ENCODE results near the gene XYLT1. TPM values are rescaled to one million over a fixed set of nuclear protein-coding genes. Genes with fewer than 3 reads are reported as not detected.

The XYLT1 gene
- total RNA-seq, 2 experiments from 2014 or later: 7.3 to 8.9 TPM

DNA sequence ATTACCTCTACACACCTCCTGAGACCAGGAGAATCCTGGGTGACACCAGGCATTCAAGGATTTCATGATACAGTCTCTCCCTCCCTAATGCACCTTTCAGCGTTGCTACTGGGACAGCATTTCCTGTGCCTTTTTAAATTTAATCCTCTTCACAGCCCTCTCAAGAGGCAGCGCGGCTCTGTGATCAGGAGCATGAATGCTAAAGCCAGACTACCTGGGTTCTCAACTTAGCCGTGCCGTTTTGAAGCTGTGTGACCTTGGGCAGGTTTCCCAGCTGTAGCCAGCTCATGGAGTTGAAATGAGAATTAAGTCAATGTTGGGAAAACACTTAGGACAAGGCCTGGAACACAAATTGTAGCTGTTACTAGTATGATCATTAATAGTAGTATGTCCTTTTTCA is 191.8 kb downstream of the XYLT1 start:
- DNase-seq: no peak

DNA sequence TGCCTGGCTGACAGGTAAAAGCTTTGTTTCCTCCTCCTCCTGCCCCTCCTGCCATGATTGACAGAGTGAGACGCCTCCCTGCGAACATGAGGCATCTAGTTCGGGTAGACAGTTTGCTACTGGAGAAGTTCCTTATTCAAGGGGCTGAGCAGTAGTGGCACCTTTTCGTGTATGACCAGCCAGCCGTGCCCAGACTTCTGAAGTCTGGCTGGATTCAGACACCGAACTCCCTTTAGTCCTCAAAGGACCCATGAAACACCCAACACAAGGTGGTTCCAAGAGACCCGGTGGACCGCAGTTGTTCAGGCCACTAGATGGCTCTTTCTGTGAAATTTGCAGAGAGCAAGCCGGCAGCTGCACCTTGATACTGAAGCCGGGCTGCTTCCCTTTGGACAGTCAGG is 192.8 kb downstream of the XYLT1 start:
- ChIA-PET CTCF (no interaction called here), POLR2A (no interaction called here)
- Mint-ChIP-seq H3K4me1 (ENCODE audit: low read depth) (peaks cover 32% of the 10 kb centered on the region), H3K27me3 (no peaks in the 10 kb centered on the region), H3K27ac (no peak overlapping the region), H3K36me3 (ENCODE audit: low read depth) (no peaks in the 10 kb centered on the region), H3K4me3 (no peak overlapping the region), H3K9me3 (no peaks in the 10 kb centered on the region)
- DNase-seq: peak; percentile 16
- no peak for ATAC-seq
- intact Hi-C loops (cut with micrococcal nuclease): no loop called here
- TF ChIP-seq, protein P1, sequence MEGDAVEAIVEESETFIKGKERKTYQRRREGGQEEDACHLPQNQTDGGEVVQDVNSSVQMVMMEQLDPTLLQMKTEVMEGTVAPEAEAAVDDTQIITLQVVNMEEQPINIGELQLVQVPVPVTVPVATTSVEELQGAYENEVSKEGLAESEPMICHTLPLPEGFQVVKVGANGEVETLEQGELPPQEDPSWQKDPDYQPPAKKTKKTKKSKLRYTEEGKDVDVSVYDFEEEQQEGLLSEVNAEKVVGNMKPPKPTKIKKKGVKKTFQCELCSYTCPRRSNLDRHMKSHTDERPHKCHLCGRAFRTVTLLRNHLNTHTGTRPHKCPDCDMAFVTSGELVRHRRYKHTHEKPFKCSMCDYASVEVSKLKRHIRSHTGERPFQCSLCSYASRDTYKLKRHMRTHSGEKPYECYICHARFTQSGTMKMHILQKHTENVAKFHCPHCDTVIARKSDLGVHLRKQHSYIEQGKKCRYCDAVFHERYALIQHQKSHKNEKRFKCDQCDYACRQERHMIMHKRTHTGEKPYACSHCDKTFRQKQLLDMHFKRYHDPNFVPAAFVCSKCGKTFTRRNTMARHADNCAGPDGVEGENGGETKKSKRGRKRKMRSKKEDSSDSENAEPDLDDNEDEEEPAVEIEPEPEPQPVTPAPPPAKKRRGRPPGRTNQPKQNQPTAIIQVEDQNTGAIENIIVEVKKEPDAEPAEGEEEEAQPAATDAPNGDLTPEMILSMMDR (IDR thresholded peaks at IDR 0.05): no peak

More for the DNA sequence above, 191.8 kb downstream of the XYLT1 start:
- H3K27ac Mint-ChIP-seq: no peak overlapping the region
- H3K36me3 Mint-ChIP-seq (ENCODE audit: low read depth): no peaks in the 10 kb centered on the region
- H3K27me3 Mint-ChIP-seq: no peaks in the 10 kb centered on the region
- ChIA-PET CTCF (interaction anchor here (0.9 to 1.0 kb wide), 2 partner anchors 87 to 189 kb away, joined by 3 read pairs; no protein-coding TSS in a partner anchor), POLR2A (no interaction called here)
- H3K4me3 Mint-ChIP-seq: no peak overlapping the region
- no peaks in the 10 kb centered on the region for H3K9me3 Mint-ChIP-seq
- no peak for ATAC-seq
- H3K4me1 Mint-ChIP-seq (ENCODE audit: low read depth): peaks cover 27% of the 10 kb centered on the region
- TF ChIP-seq, protein P1 (IDR thresholded peaks at IDR 0.05): no peak
- intact Hi-C loops (cut with micrococcal nuclease): no loop called here

DNA sequence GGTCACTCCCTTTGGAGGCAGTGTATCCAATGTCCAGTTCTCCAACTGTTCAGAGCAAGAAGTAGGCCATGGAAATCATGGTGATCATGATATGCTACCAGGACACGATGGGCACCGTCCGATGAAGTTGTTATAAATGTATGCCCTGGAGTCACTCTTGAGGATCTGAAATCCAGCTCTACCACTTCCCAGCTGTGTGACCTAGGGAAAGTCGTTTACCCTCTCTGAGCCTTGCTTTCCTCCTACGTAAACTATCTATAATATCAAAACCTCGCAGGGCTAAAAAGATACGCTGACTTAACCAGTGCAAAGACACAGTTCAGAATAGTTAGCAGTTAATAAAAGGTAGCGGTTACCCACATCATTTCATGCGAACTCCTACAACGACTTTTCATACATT is 194.2 kb downstream of the XYLT1 start:
- no peaks in the 10 kb centered on the region for H3K9me3 Mint-ChIP-seq
- CTCF ChIA-PET: no interaction called here
- no peaks in the 10 kb centered on the region for H3K36me3 Mint-ChIP-seq (ENCODE audit: low read depth)
- intact Hi-C loops (cut with micrococcal nuclease): no loop called here
- ATAC-seq: no peak
- POLR2A ChIA-PET: no interaction called here
- H3K4me1 Mint-ChIP-seq (ENCODE audit: low read depth): peaks cover 41% of the 10 kb centered on the region
- no peaks in the 10 kb centered on the region for H3K27me3 Mint-ChIP-seq
- no peak for DNase-seq
- TF ChIP-seq, protein P1 (IDR thresholded peaks at IDR 0.05): no peak
- no peak overlapping the region for H3K27ac Mint-ChIP-seq
- H3K4me3 Mint-ChIP-seq: no peak overlapping the region

DNA sequence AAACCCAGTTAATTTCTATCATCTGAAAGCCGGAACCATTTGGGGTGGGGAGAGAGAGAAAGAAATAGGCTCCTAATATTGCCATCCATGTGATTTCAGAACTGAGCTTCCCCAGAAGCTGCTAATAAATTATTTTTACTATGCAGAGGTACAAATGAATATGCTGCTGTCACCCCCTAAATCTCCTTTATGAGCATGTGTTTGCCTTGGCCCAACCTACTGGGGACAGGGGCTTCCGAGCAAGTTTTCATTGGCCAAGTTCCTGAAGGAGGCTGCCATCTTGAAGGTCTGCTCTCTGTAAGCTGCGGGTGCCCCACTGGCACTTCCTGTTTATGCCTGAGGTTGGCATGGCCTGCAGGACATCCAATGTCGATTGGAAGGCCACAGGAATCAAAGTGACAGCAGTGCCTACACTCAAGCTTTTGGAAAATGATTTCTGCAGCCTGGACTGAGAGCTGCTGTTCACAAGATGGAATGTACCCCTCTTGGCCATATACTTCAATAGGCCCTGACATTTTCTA is 194.7 kb downstream of the XYLT1 start:
- no peak overlapping the region for H3K4me3 Mint-ChIP-seq
- ChIA-PET CTCF (no interaction called here), POLR2A (no interaction called here)
- TF ChIP-seq, protein P1 (IDR thresholded peaks at IDR 0.05): no peak
- peaks cover 43% of the 10 kb centered on the region for H3K4me1 Mint-ChIP-seq (ENCODE audit: low read depth)
- no peaks in the 10 kb centered on the region for H3K27me3 Mint-ChIP-seq
- H3K9me3 Mint-ChIP-seq: no peaks in the 10 kb centered on the region
- no peak overlapping the region for H3K27ac Mint-ChIP-seq
- intact Hi-C loops (cut with micrococcal nuclease): no loop called here
- DNase-seq: no peak
- H3K36me3 Mint-ChIP-seq (ENCODE audit: low read depth): no peaks in the 10 kb centered on the region
- ATAC-seq: no peak

DNA sequence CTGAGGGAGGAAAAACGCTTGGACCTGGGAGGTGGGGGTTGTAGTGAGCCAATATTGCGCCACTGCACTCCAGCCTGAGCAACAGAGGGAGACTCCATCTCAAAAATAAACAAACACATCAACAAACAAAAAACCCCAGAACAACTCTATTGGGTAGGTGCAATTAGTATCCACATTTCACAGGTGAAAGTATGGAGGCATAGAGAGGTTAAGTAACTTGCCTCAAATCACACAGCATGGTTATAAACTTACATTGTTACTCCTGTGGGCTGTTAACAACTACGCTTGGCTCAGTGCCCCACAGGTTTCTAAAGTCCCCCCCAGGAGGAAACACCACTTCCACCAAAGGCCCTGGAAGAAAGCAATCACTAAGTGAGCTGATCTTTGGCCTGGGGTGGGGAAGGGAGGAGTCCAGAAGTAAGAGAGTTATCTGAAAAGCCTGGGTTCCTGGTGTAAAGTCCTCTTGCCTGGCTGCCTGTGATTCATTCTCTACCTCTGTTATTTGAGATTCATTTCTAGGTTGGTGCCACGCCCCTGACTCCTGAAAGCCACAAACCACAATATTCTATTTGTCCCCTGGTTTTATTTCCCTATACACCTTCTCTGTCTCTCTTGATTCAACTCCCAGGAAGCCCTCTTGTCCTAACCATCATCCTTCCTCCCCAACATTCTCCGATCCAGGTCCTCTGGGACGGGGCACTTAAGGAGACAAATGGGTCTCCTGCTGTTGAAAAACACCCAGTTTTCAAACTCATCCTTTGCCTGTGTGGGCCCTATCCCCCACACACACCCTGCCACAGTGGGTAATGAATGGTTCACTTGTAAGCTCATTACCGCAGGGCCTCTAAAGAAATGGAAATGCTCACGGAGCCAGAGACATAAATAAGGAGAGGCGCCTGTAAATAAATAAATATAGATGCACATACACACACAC is 195.4 kb downstream of the XYLT1 start:
- Mint-ChIP-seq H3K27ac (no peak overlapping the region), H3K4me3 (no peak overlapping the region), H3K9me3 (no peaks in the 10 kb centered on the region), H3K36me3 (ENCODE audit: low read depth) (no peaks in the 10 kb centered on the region), H3K4me1 (ENCODE audit: low read depth) (peaks cover 44% of the 10 kb centered on the region), H3K27me3 (no peaks in the 10 kb centered on the region)
- ATAC-seq (no peak), DNase-seq (peak; percentile 18)
- ChIA-PET CTCF (no interaction called here), POLR2A (no interaction called here)
- TF ChIP-seq, protein P1 (IDR thresholded peaks at IDR 0.05): no peak
- intact Hi-C loops (cut with micrococcal nuclease): no loop called here

All from activated CD8-positive, alpha-beta T cell treated with anti-CD3 and anti-CD28 coated beads for 36 hours (primary cell).